GM12878 (cell line): ENCODE results near the gene KCNMB3. TPM values are rescaled to one million over a fixed set of nuclear protein-coding genes. Genes with fewer than 3 reads are reported as not detected.

Source experiments
- ATAC-seq: fragments of 200-7000 bp; cut with Tn5 transposase; 3 replicates; pipeline ENCODE4 v1.9.1; 2020; ENCODE audit warnings: mild to moderate bottlenecking, moderate library complexity
- BruUV-seq: library from RNA; stranded (reverse); fragments of 400-500 nt; replicated peaks from 2 replicates; lab custom pipeline; 2021; lab: Mats Ljungman, UMichigan
- CTCF ChIA-PET: fragments of 300-600 bp; sonication (Branson Sonifier 250); formaldehyde crosslinking; extraction: SDS; loops from one replicate; lab custom pipeline; 2021; ENCODE audit warnings: inconsistent platforms; lab: Yijun Ruan, JAX
- POLR2A ChIA-PET: fragments of 350-600 bp; formaldehyde crosslinking; extraction: SDS; loops from one replicate; lab custom pipeline; 2021; ENCODE audit warnings: inconsistent platforms; lab: Charles Lee
- RAD21 ChIA-PET: fragments of 300-600 bp; sonication (Branson Sonifier 250); formaldehyde crosslinking; loops from one replicate; lab custom pipeline; 2023; ENCODE audit warnings: antibody characterized with exemption; ENCODE audit not compliant: unreplicated experiment; lab: Charles Lee
- SMC1A ChIA-PET: fragments of 300-600 bp; sonication (Branson Sonifier 250); formaldehyde crosslinking; loops from one replicate; lab custom pipeline; 2023; ENCODE audit not compliant: unreplicated experiment, uncharacterized antibody; lab: Charles Lee
- DNase-seq: peaks from one replicate; pipeline ENCODE4 v3.0.0-alpha.2; 2011; ENCODE audit warnings: low read depth, low spot score
- FAIRE-seq: peaks from 3 replicates; lab custom pipeline; 2011; peaks lifted over from hg19 to GRCh38; lab: Jason Lieb, UNC
- H2AFZ ChIP-seq: 2 replicates; pipeline ENCODE4 v1.6.0; 2011; ENCODE audit warnings: low read depth, low read length, control low read depth; ENCODE audit not compliant: control insufficient read depth
- H3K27ac ChIP-seq: 2 replicates; pipeline ENCODE4 v1.5.1; 2011; ENCODE audit warnings: control low read depth; ENCODE audit not compliant: control insufficient read depth, insufficient read depth
- H3K27me3 ChIP-seq, 2 experiments: replicated peaks in 1 of 2; 2 replicates each; pipeline versions ENCODE4 v1.6.0 to v1.6.1; 2011; ENCODE audit warnings: low read length in 1 of 2; ENCODE audit not compliant: control insufficient read depth in 2 of 2, insufficient read depth in 2 of 2
- H3K36me3 ChIP-seq, 2 experiments: 2 replicates each; pipeline ENCODE4 v1.5.1; 2011; ENCODE audit warnings: low read length in 1 of 2; ENCODE audit not compliant: control insufficient read depth in 2 of 2, insufficient read depth in 2 of 2
- H3K4me1 ChIP-seq: 2 replicates; pipeline ENCODE4 v1.6.1; 2011; ENCODE audit warnings: mild to moderate bottlenecking, low read length, moderate library complexity, mixed read lengths; ENCODE audit not compliant: control insufficient read depth, insufficient read depth
- H3K4me2 ChIP-seq: 2 replicates; pipeline ENCODE4 v1.6.0; 2011; ENCODE audit warnings: control low read depth; ENCODE audit not compliant: control insufficient read depth, insufficient read depth
- H3K4me3 ChIP-seq: fragments of 200-600 bp; sonication (generic); 2 replicates; pipeline ENCODE4 v1.5.1; 2016
- H3K79me2 ChIP-seq: 2 replicates; pipeline ENCODE4 v1.6.0; 2011; ENCODE audit warnings: low read length; ENCODE audit not compliant: control insufficient read depth, insufficient read depth
- H3K9ac ChIP-seq: 2 replicates; pipeline ENCODE4 v1.8.0; 2011; ENCODE audit warnings: low read length, control low read depth, mixed read lengths; ENCODE audit not compliant: control insufficient read depth, insufficient read depth
- H3K9me3 ChIP-seq: replicated peaks from 3 replicates; pipeline ENCODE4 v1.5.1; 2011; ENCODE audit warnings: mild to moderate bottlenecking, low read length; ENCODE audit not compliant: control insufficient read depth, insufficient read depth
- H4K20me1 ChIP-seq: 2 replicates; pipeline ENCODE4 v1.6.0; 2011; ENCODE audit not compliant: control insufficient read depth, insufficient read depth
- ASH2L ChIP-seq: fragments of 300-600, 200-600 bp; sonication (generic); IDR thresholded peaks from 2 replicates; pipeline ENCODE4 v1.6.1; 2017; ENCODE audit warnings: low read depth, mild to moderate bottlenecking, borderline replicate concordance
- BMI1 ChIP-seq: fragments of 450-650 bp; IDR thresholded peaks from 2 replicates; pipeline ENCODE4 v1.6.1; 2016; ENCODE audit warnings: mild to moderate bottlenecking, moderate library complexity, borderline replicate concordance
- CBFB ChIP-seq: IDR thresholded peaks from 2 replicates; pipeline ENCODE4 v1.6.1; 2016; ENCODE audit warnings: antibody characterized with exemption, low read depth
- CBX3 ChIP-seq: fragments of 200-600 bp; sonication (generic); IDR thresholded peaks from 2 replicates; pipeline ENCODE4 v1.6.1; 2016; ENCODE audit warnings: low read depth, borderline replicate concordance
- CREM ChIP-seq: IDR thresholded peaks from 2 replicates; pipeline ENCODE4 v1.6.1; 2014; ENCODE audit warnings: antibody characterized with exemption, low read depth
- HDGF ChIP-seq: fragments of 450-650 bp; IDR thresholded peaks from 2 replicates; pipeline ENCODE4 v1.6.1; 2016; ENCODE audit warnings: antibody characterized with exemption
- SMAD5 ChIP-seq: IDR thresholded peaks from 2 replicates; pipeline ENCODE4 v1.6.1; 2016; ENCODE audit warnings: antibody characterized with exemption, low read depth
- SPI1 ChIP-seq: IDR thresholded peaks from 2 replicates; pipeline ENCODE4 v1.6.1; 2011; ENCODE audit warnings: low read depth, mild to moderate bottlenecking, low read length, moderate library complexity, borderline replicate concordance; ENCODE audit not compliant: insufficient read depth
- SUZ12 ChIP-seq: fragments of 200-600 bp; sonication (generic); IDR thresholded peaks from one replicate; pipeline ENCODE4 v1.6.1; 2018; ENCODE audit warnings: antibody characterized with exemption, mild to moderate bottlenecking; ENCODE audit not compliant: unreplicated experiment
- TAF1 ChIP-seq: IDR thresholded peaks from 2 replicates; pipeline ENCODE4 v1.6.1; 2011; ENCODE audit warnings: mild to moderate bottlenecking, low read depth, low read length, borderline replicate concordance
- TCF3 ChIP-seq: IDR thresholded peaks from 2 replicates; pipeline ENCODE4 v1.6.1; 2012; ENCODE audit warnings: low read depth, mild to moderate bottlenecking, low read length, borderline replicate concordance; ENCODE audit not compliant: insufficient read depth
- WGBS: methylation state at CpG from one replicate; pipeline ENCODE4 v1.1.6; 2016; ENCODE audit warnings: low lambda C conversion rate; ENCODE audit not compliant: insufficient replicate concordance, insufficient coverage; ENCODE audit errors: missing lambda C conversion rate; 5-methylcytosine and 5-hydroxymethylcytosine counted together
- in situ Hi-C: fragments of 300-500 bp; cut with MboI; formaldehyde crosslinking; loops from 9 replicates; pipeline ENCODE4 v1.14.3; 2018; ENCODE audit warnings: mixed read lengths
- intact Hi-C: fragments of 100-400 bp; cut with micrococcal nuclease; formaldehyde crosslinking; loops from one replicate; pipeline ENCODE4 v1.14.2; 2022; ENCODE audit not compliant: unreplicated experiment
- polyA plus RNA-seq, 11 experiments: library from polyadenylated mRNA; depleted of rRNA in 4 of 11; unstranded in 6 of 11; stranded (reverse) in 5 of 11; fragments of >200 nt; fragmentation: Nextera tagmentation in 4 of 11; fragmentation: Illumina TruSeq in 1 of 11; extraction: Ambion mirVana in 4 of 11; extraction: Trizol in 1 of 11; gene quantifications; 1 replicate in 1 of 11; 2 replicates in 10 of 11; pipeline versions ENCODE4 v1.2.1 to v1.2.3, GENCODE V29; 2011 to 2016; ENCODE audit warnings: inconsistent platforms in 2 of 11, missing spikeins in 2 of 11, low read depth in 1 of 11
- total RNA-seq, 4 experiments: library from RNA; depleted of rRNA in 3 of 4; stranded (reverse); fragments of >200 nt in 3 of 4; fragmentation: Illumina TruSeq in 1 of 4; extraction: Trizol in 1 of 4; gene quantifications; 2 replicates each; pipeline versions ENCODE4 v1.2.1 to v1.2.3, GENCODE V29; 2013 to 2021
- TF ChIP-seq, protein P1 (sequence below): fragments of 450-650 bp; IDR thresholded peaks from 2 replicates; pipeline ENCODE4 v1.6.1; 2017; ENCODE audit warnings: antibody characterized with exemption, mild to moderate bottlenecking, moderate library complexity
- TF ChIP-seq, protein P2 (sequence below): fragments of 450-650 bp; formaldehyde crosslinking; IDR thresholded peaks from 2 replicates; pipeline ENCODE4 v1.4.0; 2020; ENCODE audit warnings: mild to moderate bottlenecking, moderate library complexity
- TF ChIP-seq, protein P3 (sequence below): fragments of 150-350 bp; IDR thresholded peaks from 2 replicates; pipeline ENCODE4 v1.6.1; 2014; ENCODE audit warnings: mild to moderate bottlenecking, low read depth, low read length
- TF ChIP-seq, protein P4 (sequence below): IDR thresholded peaks from 2 replicates; pipeline ENCODE4 v1.6.1; 2012; ENCODE audit warnings: low read depth, low read length, improper control_type of control experiment

The KCNMB3 gene
- total and polyA plus RNA-seq, 10 of the 15 experiments (the other 5 are each of a cell fraction or from before 2014, with no cell fraction given): 0.20 to 4.6 (median 2.2) TPM

DNA sequence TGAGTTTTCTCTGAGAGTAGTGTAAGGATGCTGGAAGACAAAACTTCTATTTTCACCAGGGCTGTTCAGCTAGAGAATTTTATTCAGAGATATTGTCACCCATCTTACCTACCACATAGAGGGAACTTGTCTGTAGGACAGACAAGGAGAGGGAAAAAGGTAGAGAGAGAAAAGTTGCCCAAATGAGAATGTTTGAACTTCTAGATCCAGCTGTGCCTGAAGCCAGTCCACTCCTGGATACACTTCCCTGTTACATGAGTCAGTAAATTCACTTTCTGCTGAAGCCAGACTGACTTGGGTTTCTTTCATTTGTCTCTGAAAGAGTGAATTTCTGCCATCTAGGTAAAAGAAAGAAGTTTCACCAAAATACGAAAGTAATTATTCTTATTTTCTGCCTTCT lies 27.2 kb upstream of the KCNMB3 start:
- H3K4me2 ChIP-seq: no peak overlapping the region
- DNase-seq (no peak), FAIRE-seq (no peak), ATAC-seq (no peak)
- no peak overlapping the region for H3K4me3 ChIP-seq
- WGBS: 100% methylated on average over 1 of the region's 1 CpG
- no peak overlapping the region for H3K9ac ChIP-seq
- H3K27ac ChIP-seq: no peak overlapping the region
- ChIA-PET POLR2A (no interaction called here), SMC1A (interaction anchor here (1.1 to 2.0 kb wide), 4 partner anchors 9 to 38 kb away, joined by 3 to 7 read pairs (median 4); no protein-coding TSS in a partner anchor), RAD21 (no interaction called here), CTCF (no interaction called here)
- no peaks in the 10 kb centered on the region for H3K27me3 ChIP-seq
- no peaks in the 10 kb centered on the region for H3K4me1 ChIP-seq
- H4K20me1 ChIP-seq: no peaks in the 10 kb centered on the region
- no TSS peak for BruUV-seq
- H3K79me2 ChIP-seq: no peaks in the 10 kb centered on the region
- no peaks in the 10 kb centered on the region for H3K9me3 ChIP-seq
- no peak overlapping the region for H2AFZ ChIP-seq
- intact Hi-C loops (no loop called here), in situ Hi-C loops (no loop called here)
- no peaks in the 10 kb centered on the region for H3K36me3 ChIP-seq
- TF ChIP-seq TAF1: no peak
- TF ChIP-seq CBX3: no peak
- no peak for TF ChIP-seq TCF3
- no peak for TF ChIP-seq ASH2L
- no peak for TF ChIP-seq SUZ12
- no peak for TF ChIP-seq CREM
- no peak for TF ChIP-seq CBFB
- TF ChIP-seq BMI1: no peak
- TF ChIP-seq, protein P1, sequence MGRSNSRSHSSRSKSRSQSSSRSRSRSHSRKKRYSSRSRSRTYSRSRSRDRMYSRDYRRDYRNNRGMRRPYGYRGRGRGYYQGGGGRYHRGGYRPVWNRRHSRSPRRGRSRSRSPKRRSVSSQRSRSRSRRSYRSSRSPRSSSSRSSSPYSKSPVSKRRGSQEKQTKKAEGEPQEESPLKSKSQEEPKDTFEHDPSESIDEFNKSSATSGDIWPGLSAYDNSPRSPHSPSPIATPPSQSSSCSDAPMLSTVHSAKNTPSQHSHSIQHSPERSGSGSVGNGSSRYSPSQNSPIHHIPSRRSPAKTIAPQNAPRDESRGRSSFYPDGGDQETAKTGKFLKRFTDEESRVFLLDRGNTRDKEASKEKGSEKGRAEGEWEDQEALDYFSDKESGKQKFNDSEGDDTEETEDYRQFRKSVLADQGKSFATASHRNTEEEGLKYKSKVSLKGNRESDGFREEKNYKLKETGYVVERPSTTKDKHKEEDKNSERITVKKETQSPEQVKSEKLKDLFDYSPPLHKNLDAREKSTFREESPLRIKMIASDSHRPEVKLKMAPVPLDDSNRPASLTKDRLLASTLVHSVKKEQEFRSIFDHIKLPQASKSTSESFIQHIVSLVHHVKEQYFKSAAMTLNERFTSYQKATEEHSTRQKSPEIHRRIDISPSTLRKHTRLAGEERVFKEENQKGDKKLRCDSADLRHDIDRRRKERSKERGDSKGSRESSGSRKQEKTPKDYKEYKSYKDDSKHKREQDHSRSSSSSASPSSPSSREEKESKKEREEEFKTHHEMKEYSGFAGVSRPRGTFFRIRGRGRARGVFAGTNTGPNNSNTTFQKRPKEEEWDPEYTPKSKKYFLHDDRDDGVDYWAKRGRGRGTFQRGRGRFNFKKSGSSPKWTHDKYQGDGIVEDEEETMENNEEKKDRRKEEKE: no peak
- TF ChIP-seq, protein P2, sequence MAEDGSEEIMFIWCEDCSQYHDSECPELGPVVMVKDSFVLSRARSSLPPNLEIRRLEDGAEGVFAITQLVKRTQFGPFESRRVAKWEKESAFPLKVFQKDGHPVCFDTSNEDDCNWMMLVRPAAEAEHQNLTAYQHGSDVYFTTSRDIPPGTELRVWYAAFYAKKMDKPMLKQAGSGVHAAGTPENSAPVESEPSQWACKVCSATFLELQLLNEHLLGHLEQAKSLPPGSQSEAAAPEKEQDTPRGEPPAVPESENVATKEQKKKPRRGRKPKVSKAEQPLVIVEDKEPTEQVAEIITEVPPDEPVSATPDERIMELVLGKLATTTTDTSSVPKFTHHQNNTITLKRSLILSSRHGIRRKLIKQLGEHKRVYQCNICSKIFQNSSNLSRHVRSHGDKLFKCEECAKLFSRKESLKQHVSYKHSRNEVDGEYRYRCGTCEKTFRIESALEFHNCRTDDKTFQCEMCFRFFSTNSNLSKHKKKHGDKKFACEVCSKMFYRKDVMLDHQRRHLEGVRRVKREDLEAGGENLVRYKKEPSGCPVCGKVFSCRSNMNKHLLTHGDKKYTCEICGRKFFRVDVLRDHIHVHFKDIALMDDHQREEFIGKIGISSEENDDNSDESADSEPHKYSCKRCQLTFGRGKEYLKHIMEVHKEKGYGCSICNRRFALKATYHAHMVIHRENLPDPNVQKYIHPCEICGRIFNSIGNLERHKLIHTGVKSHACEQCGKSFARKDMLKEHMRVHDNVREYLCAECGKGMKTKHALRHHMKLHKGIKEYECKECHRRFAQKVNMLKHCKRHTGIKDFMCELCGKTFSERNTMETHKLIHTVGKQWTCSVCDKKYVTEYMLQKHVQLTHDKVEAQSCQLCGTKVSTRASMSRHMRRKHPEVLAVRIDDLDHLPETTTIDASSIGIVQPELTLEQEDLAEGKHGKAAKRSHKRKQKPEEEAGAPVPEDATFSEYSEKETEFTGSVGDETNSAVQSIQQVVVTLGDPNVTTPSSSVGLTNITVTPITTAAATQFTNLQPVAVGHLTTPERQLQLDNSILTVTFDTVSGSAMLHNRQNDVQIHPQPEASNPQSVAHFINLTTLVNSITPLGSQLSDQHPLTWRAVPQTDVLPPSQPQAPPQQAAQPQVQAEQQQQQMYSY: no peak
- TF ChIP-seq, protein P3, sequence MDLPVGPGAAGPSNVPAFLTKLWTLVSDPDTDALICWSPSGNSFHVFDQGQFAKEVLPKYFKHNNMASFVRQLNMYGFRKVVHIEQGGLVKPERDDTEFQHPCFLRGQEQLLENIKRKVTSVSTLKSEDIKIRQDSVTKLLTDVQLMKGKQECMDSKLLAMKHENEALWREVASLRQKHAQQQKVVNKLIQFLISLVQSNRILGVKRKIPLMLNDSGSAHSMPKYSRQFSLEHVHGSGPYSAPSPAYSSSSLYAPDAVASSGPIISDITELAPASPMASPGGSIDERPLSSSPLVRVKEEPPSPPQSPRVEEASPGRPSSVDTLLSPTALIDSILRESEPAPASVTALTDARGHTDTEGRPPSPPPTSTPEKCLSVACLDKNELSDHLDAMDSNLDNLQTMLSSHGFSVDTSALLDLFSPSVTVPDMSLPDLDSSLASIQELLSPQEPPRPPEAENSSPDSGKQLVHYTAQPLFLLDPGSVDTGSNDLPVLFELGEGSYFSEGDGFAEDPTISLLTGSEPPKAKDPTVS: no peak
- TF ChIP-seq SMAD5: no peak
- TF ChIP-seq, protein P4, sequence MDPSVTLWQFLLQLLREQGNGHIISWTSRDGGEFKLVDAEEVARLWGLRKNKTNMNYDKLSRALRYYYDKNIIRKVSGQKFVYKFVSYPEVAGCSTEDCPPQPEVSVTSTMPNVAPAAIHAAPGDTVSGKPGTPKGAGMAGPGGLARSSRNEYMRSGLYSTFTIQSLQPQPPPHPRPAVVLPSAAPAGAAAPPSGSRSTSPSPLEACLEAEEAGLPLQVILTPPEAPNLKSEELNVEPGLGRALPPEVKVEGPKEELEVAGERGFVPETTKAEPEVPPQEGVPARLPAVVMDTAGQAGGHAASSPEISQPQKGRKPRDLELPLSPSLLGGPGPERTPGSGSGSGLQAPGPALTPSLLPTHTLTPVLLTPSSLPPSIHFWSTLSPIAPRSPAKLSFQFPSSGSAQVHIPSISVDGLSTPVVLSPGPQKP: no peak
- TF ChIP-seq SPI1: no peak
- TF ChIP-seq HDGF: no peak
